ENCODE data around the gene MTRF1. TPM values are rescaled to one million over a fixed set of nuclear protein-coding genes. Genes with fewer than 3 reads are reported as not detected.

Gene MTRF1
- total RNA-seq, 2 donors from 2014 or later: 15.0 to 15.4 TPM

DNA sequence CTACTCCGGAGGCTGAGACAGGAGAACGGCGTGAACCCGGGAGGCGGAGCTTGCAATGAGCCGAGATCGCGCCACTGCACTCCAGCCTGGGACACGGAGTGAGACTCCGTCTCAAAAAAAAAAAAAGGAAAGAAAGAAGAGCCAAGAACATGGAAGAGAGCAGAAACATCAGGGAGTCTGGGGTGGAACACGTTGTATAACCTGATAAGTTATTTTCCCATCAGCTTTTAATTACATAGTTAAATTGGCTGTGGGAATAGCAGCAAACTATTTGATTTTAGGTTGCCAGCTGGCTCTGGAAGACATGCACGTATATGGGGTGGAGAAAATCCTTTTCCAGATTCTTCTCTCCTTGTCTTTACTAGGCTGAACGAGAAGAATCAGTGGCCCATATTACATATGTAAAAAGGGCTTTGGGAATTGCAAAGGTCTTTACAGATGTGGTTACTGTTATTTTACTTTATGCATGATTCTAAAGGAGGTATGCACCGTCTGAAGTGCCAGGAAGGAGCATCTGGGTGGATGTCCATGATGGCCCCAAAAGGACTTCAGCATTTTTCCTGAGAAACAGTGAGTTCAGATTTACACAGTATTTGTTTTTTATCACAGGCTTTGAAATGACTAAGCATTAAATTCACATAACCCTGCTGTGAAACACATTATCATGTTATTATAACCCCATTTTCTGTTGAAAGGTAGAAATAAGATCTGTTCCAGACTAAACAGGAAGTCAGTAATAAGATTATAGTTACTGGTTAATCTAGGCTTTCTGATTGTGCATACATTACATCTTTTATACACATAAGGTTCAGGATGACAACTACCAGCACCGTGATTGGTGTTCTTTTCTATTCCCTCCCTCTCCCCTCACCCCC, 43.1 kb upstream of the MTRF1 start:
- H3K4me1 Mint-ChIP-seq: no peaks in the 10 kb centered on the region
- H3K27me3 ChIP-seq (ENCODE audit: control insufficient read depth, insufficient read depth, low read length, poor library complexity, severe bottlenecking): no peaks in the 10 kb centered on the region
- 95% methylated on average over 10 to 14 of the region's 15 CpGs for WGBS, 2 experiments (ENCODE audit: insufficient coverage in 1 of 2, insufficient read length in 1 of 2)
- no peak overlapping the region for H3K27ac ChIP-seq (ENCODE audit: low read depth, low read length)
- no peaks in the 10 kb centered on the region for H3K9me3 Mint-ChIP-seq
- no peaks in the 10 kb centered on the region for H3K27me3 Mint-ChIP-seq (ENCODE audit: insufficient read depth)
- H3K9ac ChIP-seq (ENCODE audit: extremely low read depth, low read length, poor library complexity, severe bottlenecking): no peak overlapping the region
- H3K4me3 Mint-ChIP-seq: no peak overlapping the region
- H3K4me1 ChIP-seq (ENCODE audit: control insufficient read depth, insufficient read depth, low read length): no peaks in the 10 kb centered on the region
- no peaks in the 10 kb centered on the region for H3K9me3 ChIP-seq (ENCODE audit: control insufficient read depth, low read length)
- no peaks in the 10 kb centered on the region for H3K36me3 Mint-ChIP-seq (ENCODE audit: low read depth)
- no peak for DNase-seq
- no peak overlapping the region for H3K4me3 ChIP-seq (ENCODE audit: low read length)
- TF ChIP-seq CTCF (conservative IDR thresholded peaks at IDR 0.05): no peak
- H3K36me3 ChIP-seq (ENCODE audit: control insufficient read depth, insufficient read depth, low read length): no peaks in the 10 kb centered on the region
- H3K27ac Mint-ChIP-seq: no peak overlapping the region

- no peak for DNase-seq
- Histone ChIP-seq H3K4me3 (ENCODE audit: low read length) (no peak overlapping the region), H3K27me3 (ENCODE audit: control insufficient read depth, insufficient read depth, low read length, poor library complexity, severe bottlenecking) (no peaks in the 10 kb centered on the region), H3K36me3 (ENCODE audit: control insufficient read depth, insufficient read depth, low read length) (no peaks in the 10 kb centered on the region), H3K27ac (ENCODE audit: low read depth, low read length) (no peak overlapping the region), H3K9ac (ENCODE audit: extremely low read depth, low read length, poor library complexity, severe bottlenecking) (no peak overlapping the region), H3K4me1 (ENCODE audit: control insufficient read depth, insufficient read depth, low read length) (no peaks in the 10 kb centered on the region), H3K9me3 (ENCODE audit: control insufficient read depth, low read length) (no peaks in the 10 kb centered on the region)
- Mint-ChIP-seq H3K27ac (no peak overlapping the region), H3K27me3 (ENCODE audit: insufficient read depth) (no peaks in the 10 kb centered on the region), H3K36me3 (ENCODE audit: low read depth) (no peaks in the 10 kb centered on the region), H3K4me3 (no peak overlapping the region), H3K4me1 (no peaks in the 10 kb centered on the region), H3K9me3 (no peaks in the 10 kb centered on the region)
- no peak for TF ChIP-seq CTCF (conservative IDR thresholded peaks at IDR 0.05)
Measured at GRCh38 chr13:41304551-41304950, 41.2 kb upstream of the MTRF1 start.

GRCh38 chr13:41302743-41303142, 39.4 kb upstream of the MTRF1 start:
- Histone ChIP-seq H3K36me3 (ENCODE audit: control insufficient read depth, insufficient read depth, low read length) (no peaks in the 10 kb centered on the region), H3K4me1 (ENCODE audit: control insufficient read depth, insufficient read depth, low read length) (no peaks in the 10 kb centered on the region), H3K9me3 (ENCODE audit: control insufficient read depth, low read length) (no peaks in the 10 kb centered on the region), H3K4me3 (ENCODE audit: low read length) (no peak overlapping the region), H3K27ac (ENCODE audit: low read depth, low read length) (no peak overlapping the region), H3K9ac (ENCODE audit: extremely low read depth, low read length, poor library complexity, severe bottlenecking) (no peak overlapping the region), H3K27me3 (ENCODE audit: control insufficient read depth, insufficient read depth, low read length, poor library complexity, severe bottlenecking) (no peaks in the 10 kb centered on the region)
- TF ChIP-seq CTCF (conservative IDR thresholded peaks at IDR 0.05): no peak
- no peak for DNase-seq
- Mint-ChIP-seq H3K27ac (no peak overlapping the region), H3K4me1 (no peaks in the 10 kb centered on the region), H3K9me3 (no peaks in the 10 kb centered on the region), H3K4me3 (no peak overlapping the region), H3K27me3 (ENCODE audit: insufficient read depth) (no peaks in the 10 kb centered on the region), H3K36me3 (ENCODE audit: low read depth) (no peaks in the 10 kb centered on the region)
- 85 to 96% methylated on average over 3 of the region's 3 CpGs for WGBS, 2 experiments (ENCODE audit: insufficient coverage in 1 of 2, insufficient read length in 1 of 2)
